ENCODE results near the gene DCLRE1B. TPM values are rescaled to one million over a fixed set of nuclear protein-coding genes. Genes with fewer than 3 reads are reported as not detected.

Gene DCLRE1B
- total and polyA plus RNA-seq, 9 of the 15 experiments (the other 6 are each of a cell fraction or from before 2014, with no cell fraction given): 10.6 to 28.8 (median 17.2) TPM

GRCh38 chr1:113945329-113945728 is 40.2 kb downstream of the DCLRE1B start:
- WGBS (ENCODE audit: insufficient coverage, low coverage, missing lambda C conversion rate): 79% methylated on average over 1 of the region's 1 CpG
- Histone ChIP-seq H3K27ac (ENCODE audit: extremely low read depth, low read depth, low read length) (no peak overlapping the region), H3K4me2 (ENCODE audit: insufficient read depth, low read length) (no peak overlapping the region), H3K9me3 (replicated peaks; ENCODE audit: control insufficient read depth, insufficient read depth, low read depth, low read length) (no peaks in the 10 kb centered on the region), H3K9me1 (ENCODE audit: control insufficient read depth, insufficient read depth, low read length) (no peaks in the 10 kb centered on the region), H4K20me1 (replicated peaks; ENCODE audit: control insufficient read depth, insufficient read depth, low read length) (0 out of 2 replicates have a peak, but pooled peaks cover 5% of the 10 kb centered on the region), H3K4me3 (no peak overlapping the region), H3K9ac (ENCODE audit: insufficient read depth in 1 of 2, low read depth in 2 of 2, low read length in 2 of 2) (no peak overlapping the region), H3K79me2 (ENCODE audit: control insufficient read depth, insufficient read depth, low read length) (peaks cover 91% of the 10 kb centered on the region), H3K27me3 (ENCODE audit: control insufficient read depth in 2 of 2, insufficient read depth in 2 of 2, low read length in 2 of 2) (no peaks in the 10 kb centered on the region), H3K4me1 (replicated peaks in 1 of 2; ENCODE audit: control insufficient read depth in 2 of 2, insufficient read depth in 2 of 2, low read length in 2 of 2) (peaks cover 11 to 27% of the 10 kb centered on the region in 2 experiments; a peak in 4 of 5 replicates), H2AFZ (ENCODE audit: low read depth, low read length) (no peak overlapping the region), H3K36me3 (ENCODE audit: control insufficient read depth, insufficient read depth, low read length) (peaks cover 48% of the 10 kb centered on the region)
- POLR2A ChIA-PET: interaction anchor here (2.5 to 5.3 kb wide), 3 partner anchors 12 to 15 kb away, joined by 6 to 65 read pairs (median 13); partner anchors contain the start of gene HIPK1
- no peak for ATAC-seq
- in situ Hi-C loops (cut with MboI) (no loop called here), intact Hi-C loops (cut with micrococcal nuclease) (loop anchor here (5.0 kb wide), 1 partner anchor 108 kb away; no protein-coding TSS in a partner anchor)
- BruUV-seq (replicated peaks): no TSS peak
- TF ChIP-seq TCF7 (IDR thresholded peaks at IDR 0.05; ENCODE audit: borderline replicate concordance) (no peak), ARHGAP35 (IDR thresholded peaks at IDR 0.05; ENCODE audit: partially characterized antibody) (no peak), RBM25 (IDR thresholded peaks at IDR 0.05; ENCODE audit: low read depth, low read length, severe bottlenecking) (peak; percentile 36)
- no peak for FAIRE-seq
- DNase-seq (ENCODE audit: extremely low read depth in 1 of 4, low spot score in 3 of 4): no peak
- CTCF ChIA-PET (ENCODE audit: low intra/inter-chr PET ratio): no interaction called here

DNA sequence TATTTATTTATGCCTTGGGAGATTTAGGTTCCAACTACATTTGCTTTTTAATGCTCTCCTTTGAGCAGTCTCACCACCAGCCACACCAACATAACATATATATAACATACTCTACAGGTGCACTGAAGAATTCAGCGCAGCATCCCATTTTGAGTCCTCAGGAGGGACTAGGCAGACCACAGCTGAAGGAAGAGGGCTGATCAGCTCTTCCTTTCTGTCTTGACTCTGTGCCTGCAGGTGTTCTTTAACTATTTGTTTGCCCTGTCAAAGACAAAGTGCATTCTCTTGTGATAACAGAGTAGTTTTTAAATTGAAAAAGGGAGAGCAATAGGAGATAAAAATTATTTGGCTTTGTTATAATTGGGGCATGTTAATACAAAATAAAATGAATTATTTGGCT is 41.0 kb downstream of the DCLRE1B start:
- Histone ChIP-seq H3K36me3 (ENCODE audit: control insufficient read depth, insufficient read depth, low read length) (peaks cover 45% of the 10 kb centered on the region), H3K4me3 (no peak overlapping the region), H3K27me3 (ENCODE audit: control insufficient read depth in 2 of 2, insufficient read depth in 2 of 2, low read length in 2 of 2) (no peaks in the 10 kb centered on the region), H3K9ac (ENCODE audit: insufficient read depth in 1 of 2, low read depth in 2 of 2, low read length in 2 of 2) (no peak overlapping the region), H3K9me1 (ENCODE audit: control insufficient read depth, insufficient read depth, low read length) (no peaks in the 10 kb centered on the region), H3K4me2 (ENCODE audit: insufficient read depth, low read length) (no peak overlapping the region), H2AFZ (ENCODE audit: low read depth, low read length) (no peak overlapping the region), H4K20me1 (replicated peaks; ENCODE audit: control insufficient read depth, insufficient read depth, low read length) (no peaks in the 10 kb centered on the region), H3K9me3 (replicated peaks; ENCODE audit: control insufficient read depth, insufficient read depth, low read depth, low read length) (no peaks in the 10 kb centered on the region), H3K27ac (ENCODE audit: extremely low read depth, low read depth, low read length) (no peak overlapping the region), H3K4me1 (replicated peaks in 1 of 2; ENCODE audit: control insufficient read depth in 2 of 2, insufficient read depth in 2 of 2, low read length in 2 of 2) (peaks cover 11 to 27% of the 10 kb centered on the region in 2 experiments; a peak in 4 of 5 replicates), H3K79me2 (ENCODE audit: control insufficient read depth, insufficient read depth, low read length) (peaks cover 91% of the 10 kb centered on the region)
- no peak for FAIRE-seq
- peak; percentile 18; the same call in 1 of the 3 replicates for ATAC-seq
- POLR2A ChIA-PET: interaction anchor here (0.7 to 5.3 kb wide), 8 partner anchors 8 to 873 kb away, joined by 3 to 65 read pairs (median 5); partner anchors contain the start of genes HIPK1 and LRIG2
- DNase-seq (ENCODE audit: extremely low read depth in 1 of 4, low spot score in 3 of 4): no peak
- CTCF ChIA-PET (ENCODE audit: low intra/inter-chr PET ratio): no interaction called here
- BruUV-seq (replicated peaks): no TSS peak
- intact Hi-C loops (cut with micrococcal nuclease): loop anchor here (5.0 kb wide), 1 partner anchor 109 kb away; no protein-coding TSS in a partner anchor
- in situ Hi-C loops (cut with MboI): no loop called here
- WGBS (ENCODE audit: insufficient coverage, low coverage, missing lambda C conversion rate): 69% methylated on average over 1 of the region's 1 CpG
- TF ChIP-seq MEIS2 (IDR thresholded peaks at IDR 0.05; ENCODE audit: partially characterized antibody) (no peak), CHAMP1 (IDR thresholded peaks at IDR 0.05) (no peak), KAT8 (IDR thresholded peaks at IDR 0.05; ENCODE audit: low read depth) (no peak), GTF2F1 (IDR thresholded peaks at IDR 0.05; ENCODE audit: low read depth, low read length) (no peak), TRIM28 (IDR thresholded peaks at IDR 0.05) (no peak), TEAD2 (tag; IDR thresholded peaks at IDR 0.05) (no peak), TCF3 (CRISPR knock-in tag; IDR thresholded peaks at IDR 0.05) (no peak), FOXK1 (CRISPR knock-in tag; IDR thresholded peaks at IDR 0.05; ENCODE audit: borderline replicate concordance) (no peak), ZNF124 (CRISPR knock-in tag; IDR thresholded peaks at IDR 0.05) (no peak), ZNF79 (CRISPR knock-in tag; IDR thresholded peaks at IDR 0.05; ENCODE audit: low read depth) (no peak)
- TF ChIP-seq, protein P1, sequence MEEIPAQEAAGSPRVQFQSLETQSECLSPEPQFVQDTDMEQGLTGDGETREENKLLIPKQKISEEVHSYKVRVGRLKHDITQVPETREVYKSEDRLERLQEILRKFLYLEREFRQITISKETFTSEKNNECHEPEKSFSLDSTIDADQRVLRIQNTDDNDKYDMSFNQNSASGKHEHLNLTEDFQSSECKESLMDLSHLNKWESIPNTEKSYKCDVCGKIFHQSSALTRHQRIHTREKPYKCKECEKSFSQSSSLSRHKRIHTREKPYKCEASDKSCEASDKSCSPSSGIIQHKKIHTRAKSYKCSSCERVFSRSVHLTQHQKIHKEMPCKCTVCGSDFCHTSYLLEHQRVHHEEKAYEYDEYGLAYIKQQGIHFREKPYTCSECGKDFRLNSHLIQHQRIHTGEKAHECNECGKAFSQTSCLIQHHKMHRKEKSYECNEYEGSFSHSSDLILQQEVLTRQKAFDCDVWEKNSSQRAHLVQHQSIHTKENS (CRISPR knock-in tag; IDR thresholded peaks at IDR 0.05): no peak

All from K562 (cell line).